ENCODE data around the gene CD2AP. TPM values are rescaled to one million over a fixed set of nuclear protein-coding genes. Genes with fewer than 3 reads are reported as not detected.

Gene CD2AP
- total and polyA plus RNA-seq, 9 of the 15 experiments (the other 6 are each of a cell fraction or from before 2014, with no cell fraction given), result 9.4 to 69.7 (median 38.7) TPM

GRCh38 chr6:47478233-47479139, 897 bp downstream of the CD2AP start (continued):
- TF ChIP-seq KDM4B (IDR thresholded peaks at IDR 0.05; ENCODE audit: borderline replicate concordance in 2 of 2, low read depth in 1 of 2) (peak in 1 of 2 experiments; percentile 55; a peak in 1 of 4 replicates), LARP7 (IDR thresholded peaks at IDR 0.05) (peak; percentile 76), L3MBTL2 (IDR thresholded peaks at IDR 0.05) (0 out of 2 replicates have a peak, but pooled peaks have one; percentile 27), ESRRA (IDR thresholded peaks at IDR 0.05; ENCODE audit: borderline replicate concordance, low read depth) (0 out of 2 replicates have a peak, but pooled peaks have one; percentile 29), HMG20A (CRISPR knock-in tag; conservative IDR thresholded peaks at IDR 0.05) (no peak), FOSL1 (tag; conservative IDR thresholded peaks at IDR 0.05) (0 out of 2 replicates have a peak, but pooled peaks have one; percentile 6), ZNF140 (CRISPR knock-in tag; IDR thresholded peaks at IDR 0.05) (no peak), POLR2G (IDR thresholded peaks at IDR 0.05; ENCODE audit: low read depth, low read length) (0 out of 2 replicates have a peak, but pooled peaks have one; percentile 65), MAFF (IDR thresholded peaks at IDR 0.05; ENCODE audit: low read length) (no peak), BRD9 (IDR thresholded peaks at IDR 0.05; ENCODE audit: low read depth, partially characterized antibody) (peak; percentile 93), ZKSCAN1 (IDR thresholded peaks at IDR 0.05; ENCODE audit: low read depth, low read length) (no peak), HMGN3 (IDR thresholded peaks at IDR 0.05; ENCODE audit: borderline replicate concordance, extremely low read depth, insufficient read length, low read depth, low read length) (peak; percentile 14), CTBP1 (IDR thresholded peaks at IDR 0.05; ENCODE audit: borderline replicate concordance) (peak; percentile 51), JUN (IDR thresholded peaks at IDR 0.05; ENCODE audit: borderline replicate concordance, low read depth, low read length) (no peak; the same call in 1 of the 2 replicates), JUN (CRISPR knock-in tag; IDR thresholded peaks at IDR 0.05; ENCODE audit: borderline replicate concordance) (no peak), EP300 (IDR thresholded peaks at IDR 0.05; ENCODE audit: low read length) (peak; percentile 46; the same call in 1 of the 2 replicates), NONO (IDR thresholded peaks at IDR 0.05; ENCODE audit: low read depth in 2 of 2, low read length in 1 of 2) (0 out of 4 replicates have a peak, but pooled peaks of 1 of the 2 experiments have one; percentile 11), ZNF766 (CRISPR knock-in tag; conservative IDR thresholded peaks at IDR 0.05) (no peak), HDAC3 (IDR thresholded peaks at IDR 0.05; ENCODE audit: borderline replicate concordance, partially characterized antibody) (peak; percentile 42)
- TF ChIP-seq, protein P1, sequence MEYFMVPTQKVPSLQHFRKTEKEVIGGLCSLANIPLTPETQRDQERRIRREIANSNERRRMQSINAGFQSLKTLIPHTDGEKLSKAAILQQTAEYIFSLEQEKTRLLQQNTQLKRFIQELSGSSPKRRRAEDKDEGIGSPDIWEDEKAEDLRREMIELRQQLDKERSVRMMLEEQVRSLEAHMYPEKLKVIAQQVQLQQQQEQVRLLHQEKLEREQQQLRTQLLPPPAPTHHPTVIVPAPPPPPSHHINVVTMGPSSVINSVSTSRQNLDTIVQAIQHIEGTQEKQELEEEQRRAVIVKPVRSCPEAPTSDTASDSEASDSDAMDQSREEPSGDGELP (CRISPR knock-in tag; IDR thresholded peaks at IDR 0.05; ENCODE audit: borderline replicate concordance), result 0 out of 2 replicates have a peak, but pooled peaks have one; percentile 12
- TF ChIP-seq, protein P2, sequence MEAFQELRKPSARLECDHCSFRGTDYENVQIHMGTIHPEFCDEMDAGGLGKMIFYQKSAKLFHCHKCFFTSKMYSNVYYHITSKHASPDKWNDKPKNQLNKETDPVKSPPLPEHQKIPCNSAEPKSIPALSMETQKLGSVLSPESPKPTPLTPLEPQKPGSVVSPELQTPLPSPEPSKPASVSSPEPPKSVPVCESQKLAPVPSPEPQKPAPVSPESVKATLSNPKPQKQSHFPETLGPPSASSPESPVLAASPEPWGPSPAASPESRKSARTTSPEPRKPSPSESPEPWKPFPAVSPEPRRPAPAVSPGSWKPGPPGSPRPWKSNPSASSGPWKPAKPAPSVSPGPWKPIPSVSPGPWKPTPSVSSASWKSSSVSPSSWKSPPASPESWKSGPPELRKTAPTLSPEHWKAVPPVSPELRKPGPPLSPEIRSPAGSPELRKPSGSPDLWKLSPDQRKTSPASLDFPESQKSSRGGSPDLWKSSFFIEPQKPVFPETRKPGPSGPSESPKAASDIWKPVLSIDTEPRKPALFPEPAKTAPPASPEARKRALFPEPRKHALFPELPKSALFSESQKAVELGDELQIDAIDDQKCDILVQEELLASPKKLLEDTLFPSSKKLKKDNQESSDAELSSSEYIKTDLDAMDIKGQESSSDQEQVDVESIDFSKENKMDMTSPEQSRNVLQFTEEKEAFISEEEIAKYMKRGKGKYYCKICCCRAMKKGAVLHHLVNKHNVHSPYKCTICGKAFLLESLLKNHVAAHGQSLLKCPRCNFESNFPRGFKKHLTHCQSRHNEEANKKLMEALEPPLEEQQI (IDR thresholded peaks at IDR 0.05), result 0 out of 2 replicates have a peak, but pooled peaks have one; percentile 13
- TF ChIP-seq, protein P3, sequence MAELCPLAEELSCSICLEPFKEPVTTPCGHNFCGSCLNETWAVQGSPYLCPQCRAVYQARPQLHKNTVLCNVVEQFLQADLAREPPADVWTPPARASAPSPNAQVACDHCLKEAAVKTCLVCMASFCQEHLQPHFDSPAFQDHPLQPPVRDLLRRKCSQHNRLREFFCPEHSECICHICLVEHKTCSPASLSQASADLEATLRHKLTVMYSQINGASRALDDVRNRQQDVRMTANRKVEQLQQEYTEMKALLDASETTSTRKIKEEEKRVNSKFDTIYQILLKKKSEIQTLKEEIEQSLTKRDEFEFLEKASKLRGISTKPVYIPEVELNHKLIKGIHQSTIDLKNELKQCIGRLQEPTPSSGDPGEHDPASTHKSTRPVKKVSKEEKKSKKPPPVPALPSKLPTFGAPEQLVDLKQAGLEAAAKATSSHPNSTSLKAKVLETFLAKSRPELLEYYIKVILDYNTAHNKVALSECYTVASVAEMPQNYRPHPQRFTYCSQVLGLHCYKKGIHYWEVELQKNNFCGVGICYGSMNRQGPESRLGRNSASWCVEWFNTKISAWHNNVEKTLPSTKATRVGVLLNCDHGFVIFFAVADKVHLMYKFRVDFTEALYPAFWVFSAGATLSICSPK (IDR thresholded peaks at IDR 0.05; ENCODE audit: borderline replicate concordance), result 0 out of 2 replicates have a peak, but pooled peaks have one; percentile 71
